SU-DHL-6 (cell line): ENCODE results near the gene GALNT9.
"Not testable (repeated sequence)": the region's sequence is repeated elsewhere in the genome, so short reads cannot be mapped to it uniquely, and the experiment has no call there.

Experiments
- H2AFZ ChIP-seq: fragments of 200-600 bp; sonication (generic); 2 replicates; pipeline ENCODE4 v1.6.1; 2014; ENCODE audit warnings: low read depth, mild to moderate bottlenecking, moderate library complexity, mixed read lengths, antibody characterized with exemption, low read length; ENCODE audit not compliant: severe bottlenecking
- H3F3A ChIP-seq: fragments of 200-600 bp; shearing (Covaris generic); 2 replicates; pipeline ENCODE4 v1.6.0; 2016; ENCODE audit warnings: antibody characterized with exemption, mild to moderate bottlenecking; ENCODE audit not compliant: insufficient read depth
- H3K27ac ChIP-seq: fragments of 200-600 bp; sonication (generic); 2 replicates; pipeline ENCODE4 v1.5.1; 2016; ENCODE audit warnings: low read depth, mild to moderate bottlenecking, low read length, moderate library complexity, mixed read lengths
- H3K27me3 ChIP-seq: fragments of 200-600 bp; sonication (generic), shearing (Covaris generic); 2 replicates; pipeline ENCODE4 v1.6.0; 2014; ENCODE audit warnings: mild to moderate bottlenecking, low read length
- H3K36me3 ChIP-seq: fragments of 200-600 bp; sonication (generic); 2 replicates; pipeline ENCODE4 v1.6.1; 2014; ENCODE audit warnings: mild to moderate bottlenecking, low read length, mixed read lengths
- H3K4me2 ChIP-seq: fragments of 300-600, 200-600 bp; shearing (Covaris generic), sonication (generic); 2 replicates; pipeline ENCODE4 v1.6.0; 2014; ENCODE audit warnings: low read length, low read depth, mild to moderate bottlenecking; ENCODE audit not compliant: poor library complexity, severe bottlenecking
- H3K4me3 ChIP-seq: fragments of 200-600 bp; sonication (generic); 2 replicates; pipeline ENCODE4 v1.5.1; 2014; ENCODE audit warnings: antibody characterized with exemption, low read length, mild to moderate bottlenecking, mixed read lengths; ENCODE audit not compliant: insufficient read depth, poor library complexity, severe bottlenecking
- H3K79me2 ChIP-seq: fragments of 200-600 bp; sonication (generic); 2 replicates; pipeline ENCODE4 v1.6.1; 2014; ENCODE audit warnings: mild to moderate bottlenecking, low read length, moderate library complexity; ENCODE audit not compliant: insufficient read depth
- H3K9ac ChIP-seq: fragments of 200-600 bp; sonication (generic); 2 replicates; pipeline ENCODE4 v1.7.0; 2014; ENCODE audit warnings: mild to moderate bottlenecking, low read length
- H3K9me2 ChIP-seq: fragments of 200-600 bp; sonication (generic); replicated peaks from 2 replicates; pipeline ENCODE4 v1.6.1; 2014; ENCODE audit warnings: low read length; ENCODE audit not compliant: insufficient read depth
- H3K9me3 ChIP-seq: fragments of 200-600 bp; sonication (generic); 2 replicates; pipeline ENCODE4 v1.6.1; 2014; ENCODE audit warnings: low read length, mixed read lengths; ENCODE audit not compliant: insufficient read depth
- H4K20me1 ChIP-seq: fragments of 200-600 bp; sonication (generic); 2 replicates; pipeline ENCODE4 v1.6.1; 2014; ENCODE audit warnings: low read depth, mild to moderate bottlenecking, antibody characterized with exemption, low read length, moderate library complexity, mixed read lengths
- EZH2phosphoT487 ChIP-seq: fragments of 200-600 bp; sonication (generic), shearing (Covaris generic); conservative IDR thresholded peaks from 2 replicates; pipeline ENCODE4 v1.6.1; 2018; ENCODE audit warnings: mild to moderate bottlenecking, antibody characterized with exemption, low read length, moderate library complexity, mixed read lengths
- TF ChIP-seq, protein P1 (sequence below): fragments of 200-600 bp; sonication (generic); IDR thresholded peaks from one replicate; pipeline ENCODE4 v1.5.1; 2017; ENCODE audit warnings: antibody characterized with exemption, mild to moderate bottlenecking, low read length, moderate library complexity; ENCODE audit not compliant: insufficient read depth, poor library complexity, severe bottlenecking

The GALNT9 gene

DNA sequence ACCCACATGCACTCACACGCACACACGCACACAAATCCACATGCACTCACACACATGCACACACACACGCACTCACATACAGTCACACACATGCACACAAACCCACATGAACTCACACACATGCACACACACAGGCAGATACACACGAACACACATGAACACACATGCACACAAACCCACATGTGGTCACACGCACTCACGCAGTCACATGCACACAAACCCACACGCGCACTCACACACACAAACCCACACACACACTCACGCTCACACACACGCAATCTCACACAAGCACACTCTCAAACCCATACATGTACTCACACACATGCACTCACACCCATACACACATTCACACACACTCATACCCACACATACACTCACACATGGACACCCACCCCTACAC lies 61.5 kb downstream of the GALNT9 start:
- Histone ChIP-seq H3K79me2 (no peaks in the 10 kb centered on the region), H3K9me2 (no peaks in the 10 kb centered on the region), H4K20me1 (no peaks in the 10 kb centered on the region), H3K4me2 (no peak overlapping the region), H3K27ac (no peak overlapping the region), H3K4me3 (no peak overlapping the region), H2AFZ (no peak overlapping the region), H3K9me3 (no peaks in the 10 kb centered on the region), H3F3A (no peaks in the 10 kb centered on the region), H3K9ac (no peak overlapping the region), H3K36me3 (no peaks in the 10 kb centered on the region), H3K27me3 (no peaks in the 10 kb centered on the region; the same call in 1 of the 2 replicates)
- TF ChIP-seq, protein P1, sequence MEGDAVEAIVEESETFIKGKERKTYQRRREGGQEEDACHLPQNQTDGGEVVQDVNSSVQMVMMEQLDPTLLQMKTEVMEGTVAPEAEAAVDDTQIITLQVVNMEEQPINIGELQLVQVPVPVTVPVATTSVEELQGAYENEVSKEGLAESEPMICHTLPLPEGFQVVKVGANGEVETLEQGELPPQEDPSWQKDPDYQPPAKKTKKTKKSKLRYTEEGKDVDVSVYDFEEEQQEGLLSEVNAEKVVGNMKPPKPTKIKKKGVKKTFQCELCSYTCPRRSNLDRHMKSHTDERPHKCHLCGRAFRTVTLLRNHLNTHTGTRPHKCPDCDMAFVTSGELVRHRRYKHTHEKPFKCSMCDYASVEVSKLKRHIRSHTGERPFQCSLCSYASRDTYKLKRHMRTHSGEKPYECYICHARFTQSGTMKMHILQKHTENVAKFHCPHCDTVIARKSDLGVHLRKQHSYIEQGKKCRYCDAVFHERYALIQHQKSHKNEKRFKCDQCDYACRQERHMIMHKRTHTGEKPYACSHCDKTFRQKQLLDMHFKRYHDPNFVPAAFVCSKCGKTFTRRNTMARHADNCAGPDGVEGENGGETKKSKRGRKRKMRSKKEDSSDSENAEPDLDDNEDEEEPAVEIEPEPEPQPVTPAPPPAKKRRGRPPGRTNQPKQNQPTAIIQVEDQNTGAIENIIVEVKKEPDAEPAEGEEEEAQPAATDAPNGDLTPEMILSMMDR = no peak
- TF ChIP-seq EZH2phosphoT487 = no peak

DNA sequence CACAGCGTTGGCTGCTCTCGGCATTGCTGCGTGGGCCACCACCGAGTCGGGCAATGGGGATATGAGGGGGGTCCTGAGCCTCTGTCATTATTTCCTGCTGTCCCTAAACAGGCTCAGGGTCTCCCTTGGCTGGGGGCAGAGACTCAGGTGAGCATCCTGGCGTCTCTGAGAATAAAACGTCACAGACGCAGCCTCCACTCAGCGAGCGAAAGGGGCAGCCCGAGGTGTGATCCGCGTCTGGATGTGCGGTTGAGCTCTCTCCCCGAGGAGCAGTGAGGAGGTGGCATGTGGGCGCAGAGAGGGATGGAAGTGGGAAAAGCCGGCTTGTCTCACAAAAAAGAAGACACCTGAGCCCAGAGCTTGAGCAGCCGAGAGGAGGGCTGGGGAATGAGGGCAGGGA lies 62.6 kb downstream of the GALNT9 start:
- H3K27me3 ChIP-seq = no peaks in the 10 kb centered on the region; the same call in 1 of the 2 replicates
- no peaks in the 10 kb centered on the region for H3K79me2 ChIP-seq
- H3K9me3 ChIP-seq = no peaks in the 10 kb centered on the region
- no peaks in the 10 kb centered on the region for H3F3A ChIP-seq
- no peak overlapping the region for H3K9ac ChIP-seq
- no peaks in the 10 kb centered on the region for H3K36me3 ChIP-seq
- H4K20me1 ChIP-seq = no peaks in the 10 kb centered on the region
- TF ChIP-seq, protein P1 = no peak
- no peak for TF ChIP-seq EZH2phosphoT487
- H2AFZ ChIP-seq = no peak overlapping the region
- H3K4me3 ChIP-seq = no peak overlapping the region
- H3K9me2 ChIP-seq = no peaks in the 10 kb centered on the region
- no peak overlapping the region for H3K27ac ChIP-seq
- no peak overlapping the region for H3K4me2 ChIP-seq

- no peak overlapping the region for H3K9ac ChIP-seq
- TF ChIP-seq, protein P1 = no peak
- no peak for TF ChIP-seq EZH2phosphoT487
- H3K4me2 ChIP-seq = no peak overlapping the region
- H3K9me2 ChIP-seq = no peaks in the 10 kb centered on the region
- H3F3A ChIP-seq = no peaks in the 10 kb centered on the region
- no peak overlapping the region for H3K27ac ChIP-seq
- H3K27me3 ChIP-seq = no peaks in the 10 kb centered on the region; the same call in 1 of the 2 replicates
- H3K9me3 ChIP-seq = no peaks in the 10 kb centered on the region
- no peaks in the 10 kb centered on the region for H3K79me2 ChIP-seq
- no peaks in the 10 kb centered on the region for H4K20me1 ChIP-seq
- H3K36me3 ChIP-seq = no peaks in the 10 kb centered on the region
- H3K4me3 ChIP-seq = no peak overlapping the region
- H2AFZ ChIP-seq = no peak overlapping the region
Measured at GRCh38 chr12:132266370-132266769, 63.0 kb downstream of the GALNT9 start.

- H4K20me1 ChIP-seq, H3K4me3 ChIP-seq, H3K27me3 ChIP-seq, H3K4me2 ChIP-seq, H3K9me3 ChIP-seq, H3K9ac ChIP-seq, H3K79me2 ChIP-seq, H3K27ac ChIP-seq, H3F3A ChIP-seq, H2AFZ ChIP-seq, H3K36me3 ChIP-seq, H3K9me2 ChIP-seq: not testable (repeated sequence)
Measured at GRCh38 chr12:132265822-132266221, 63.6 kb downstream of the GALNT9 start.
